IgD-negative memory B cell (primary cell): ENCODE measurements around the gene HECA. TPM values are rescaled to one million over a fixed set of nuclear protein-coding genes. Genes with fewer than 3 reads are reported as not detected.
"Not testable (repeated sequence)": the region's sequence is repeated elsewhere in the genome, so short reads cannot be mapped to it uniquely, and the experiment has no call there.

Experiments
- H3K27ac Mint-ChIP-seq, 3 donors: one replicate each; pipeline ENCODE4 v1.8.0; 2020 to 2022; ENCODE audit warnings: mild to moderate bottlenecking in 3 of 3, mixed read lengths in 3 of 3, moderate library complexity in 1 of 3
- H3K27me3 Mint-ChIP-seq: one replicate; pipeline ENCODE4 v1.8.0; 2021; ENCODE audit warnings: mixed read lengths
- H3K36me3 Mint-ChIP-seq: one replicate; pipeline ENCODE4 v1.8.0; 2020; ENCODE audit warnings: mild to moderate bottlenecking, mixed read lengths
- H3K4me1 Mint-ChIP-seq, 3 donors: one replicate each; pipeline ENCODE4 v1.8.0; 2020 to 2022; ENCODE audit warnings: mixed read lengths in 3 of 3, mild to moderate bottlenecking in 1 of 3
- H3K4me3 Mint-ChIP-seq, 4 donors: one replicate each; pipeline ENCODE4 v1.8.0; 2020 to 2022; ENCODE audit warnings: mild to moderate bottlenecking in 4 of 4, mixed read lengths in 4 of 4, moderate library complexity in 3 of 4
- H3K9me3 Mint-ChIP-seq, 3 donors: one replicate each; pipeline ENCODE4 v1.8.0; 2020 to 2021; ENCODE audit warnings: mixed read lengths in 3 of 3, mild to moderate bottlenecking in 1 of 3
- polyA plus RNA-seq: library from polyadenylated mRNA; unstranded; fragments of 300-500 nt; fragmentation: Illumina TruSeq; gene quantifications from one replicate; pipeline ENCODE4 v1.2.3, GENCODE V29; 2021

Gene HECA
- polyA plus RNA-seq, 1 donor from 2014 or later: 5.1 TPM

DNA sequence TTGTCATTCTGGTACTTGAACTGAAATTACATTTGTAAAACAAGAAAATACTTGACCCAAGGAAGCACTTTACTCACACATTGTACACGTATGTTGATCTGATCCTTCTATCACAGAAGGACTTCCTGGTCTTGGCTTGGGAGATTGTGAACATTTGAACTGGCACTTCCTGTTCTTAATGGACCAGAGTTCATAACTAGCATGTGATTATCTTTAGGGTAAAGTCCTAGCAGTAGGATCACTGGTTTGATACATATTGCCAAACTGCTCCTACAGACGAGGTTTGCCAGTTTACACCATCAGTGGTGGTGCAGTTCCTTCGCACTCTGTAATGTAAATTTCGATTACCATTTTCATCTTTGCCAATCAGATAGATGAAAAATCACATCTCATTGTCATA is 12.7 kb downstream of the HECA start:
- Mint-ChIP-seq H3K27me3 (no peaks in the 10 kb centered on the region), H3K4me3 (peak overlapping the region in 2 of 4 donors; percentile 9 to 73), H3K27ac (no peak overlapping the region), H3K9me3 (no peaks in the 10 kb centered on the region), H3K36me3 (peaks cover 2% of the 10 kb centered on the region), H3K4me1 (peaks cover 87 to 91% (median 87%) of the 10 kb centered on the region in 3 donors)

- no peaks in the 10 kb centered on the region for H3K27me3 Mint-ChIP-seq
- peaks cover 78 to 83% (median 79%) of the 10 kb centered on the region in 3 donors for H3K4me1 Mint-ChIP-seq
- no peaks in the 10 kb centered on the region for H3K9me3 Mint-ChIP-seq
- H3K36me3 Mint-ChIP-seq: peaks cover 2% of the 10 kb centered on the region
- H3K4me3 Mint-ChIP-seq: peak overlapping the region in 3 of 4 donors; percentile 28 to 58 (median 56)
- H3K27ac Mint-ChIP-seq: peak overlapping the region in 2 of 3 donors; percentile 0 to 67
These were observed 13.8 kb downstream of the HECA start for GRCh38 chr6:139148557-139149235.

DNA sequence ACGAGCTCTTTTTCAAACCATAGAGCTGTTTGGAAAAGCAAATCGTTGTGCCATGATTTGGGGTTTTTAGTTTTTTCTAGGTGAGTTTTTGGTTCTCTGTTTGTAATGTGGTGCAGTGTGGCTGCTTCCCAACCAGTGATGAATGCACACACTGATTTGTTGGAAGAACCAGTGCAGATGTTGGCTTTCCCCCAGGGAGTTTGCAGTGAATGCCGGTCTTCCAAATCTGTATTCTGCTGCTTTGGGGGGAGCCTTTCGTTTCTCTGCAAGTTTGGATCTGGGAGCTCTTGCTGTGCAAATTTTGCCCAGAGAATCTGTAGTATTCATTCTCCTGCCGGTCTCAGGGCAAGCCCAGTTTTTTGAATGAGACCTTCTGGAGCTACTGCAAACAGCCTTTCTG is 14.5 kb downstream of the HECA start:
- peaks cover 2% of the 10 kb centered on the region for H3K36me3 Mint-ChIP-seq
- H3K4me3 Mint-ChIP-seq: peak overlapping the region in 3 of 4 donors; percentile 3 to 79 (median 58)
- no peak overlapping the region for H3K27ac Mint-ChIP-seq
- H3K4me1 Mint-ChIP-seq: peaks cover 73 to 84% (median 77%) of the 10 kb centered on the region in 3 donors
- H3K9me3 Mint-ChIP-seq: no peaks in the 10 kb centered on the region
- H3K27me3 Mint-ChIP-seq: no peaks in the 10 kb centered on the region

DNA sequence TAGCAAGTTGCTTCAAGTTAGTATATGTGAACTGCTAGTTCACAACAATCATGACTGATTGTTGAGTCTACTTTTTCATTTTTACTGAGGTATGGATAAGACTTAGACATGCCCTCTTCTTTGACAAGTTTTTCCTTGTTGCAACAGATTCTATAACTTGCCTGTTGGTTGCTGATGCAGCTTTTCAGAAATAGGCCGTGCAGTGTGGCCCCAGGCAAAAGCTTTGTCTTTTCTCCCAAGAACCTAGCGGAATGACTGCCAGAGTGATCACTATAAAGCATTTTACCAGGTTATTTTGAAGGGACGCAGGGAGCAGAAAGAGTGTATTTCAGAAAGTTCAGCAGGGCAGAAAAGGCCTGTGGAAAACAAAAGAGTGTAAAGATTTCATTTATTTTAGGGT is 16.0 kb downstream of the HECA start:
- Mint-ChIP-seq H3K4me1 (peaks cover 64 to 80% (median 75%) of the 10 kb centered on the region in 3 donors), H3K27me3 (no peaks in the 10 kb centered on the region), H3K27ac (peak overlapping the region in 1 of 3 donors; percentile 73), H3K4me3 (no peak overlapping the region), H3K36me3 (peaks cover 2% of the 10 kb centered on the region), H3K9me3 (no peaks in the 10 kb centered on the region)

DNA sequence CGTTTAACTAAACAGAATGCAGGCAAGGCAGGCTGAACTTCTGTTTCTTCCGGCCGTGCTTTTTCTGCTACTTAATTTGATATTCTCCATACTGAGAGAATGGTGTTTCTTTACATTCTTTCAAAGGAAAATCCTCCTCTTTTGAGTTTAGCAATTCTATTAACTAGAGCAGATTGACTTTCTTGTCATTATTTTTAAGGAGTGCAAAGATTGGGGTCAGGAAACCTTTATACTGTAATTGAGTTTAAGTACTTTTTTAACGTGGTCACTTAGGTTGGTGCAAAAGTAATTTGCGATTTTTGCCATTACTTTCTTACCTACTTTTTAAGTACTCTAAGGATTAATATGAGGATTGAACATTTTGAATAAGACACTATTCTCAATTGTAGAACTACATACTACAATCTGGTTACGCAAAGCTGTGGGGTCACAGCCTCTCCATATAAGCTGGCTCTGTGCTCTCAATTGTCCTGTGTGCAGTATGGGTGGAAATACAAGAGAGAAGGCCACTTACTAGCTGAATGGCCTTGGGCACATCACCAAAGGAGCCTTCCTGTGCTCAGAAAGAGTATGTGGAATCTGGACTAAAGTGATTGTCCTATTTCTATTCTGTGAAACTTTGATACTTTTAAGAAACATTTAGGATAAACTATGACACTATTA is 16.7 kb downstream of the HECA start:
- H3K36me3 Mint-ChIP-seq: peaks cover 2% of the 10 kb centered on the region
- H3K27ac Mint-ChIP-seq: peak overlapping the region in 1 of 3 donors; percentile 73
- H3K9me3 Mint-ChIP-seq: no peaks in the 10 kb centered on the region
- H3K27me3 Mint-ChIP-seq: no peaks in the 10 kb centered on the region
- H3K4me3 Mint-ChIP-seq: peak overlapping the region in 2 of 4 donors; percentile 9 to 23
- peaks cover 62 to 77% (median 71%) of the 10 kb centered on the region in 3 donors for H3K4me1 Mint-ChIP-seq

DNA sequence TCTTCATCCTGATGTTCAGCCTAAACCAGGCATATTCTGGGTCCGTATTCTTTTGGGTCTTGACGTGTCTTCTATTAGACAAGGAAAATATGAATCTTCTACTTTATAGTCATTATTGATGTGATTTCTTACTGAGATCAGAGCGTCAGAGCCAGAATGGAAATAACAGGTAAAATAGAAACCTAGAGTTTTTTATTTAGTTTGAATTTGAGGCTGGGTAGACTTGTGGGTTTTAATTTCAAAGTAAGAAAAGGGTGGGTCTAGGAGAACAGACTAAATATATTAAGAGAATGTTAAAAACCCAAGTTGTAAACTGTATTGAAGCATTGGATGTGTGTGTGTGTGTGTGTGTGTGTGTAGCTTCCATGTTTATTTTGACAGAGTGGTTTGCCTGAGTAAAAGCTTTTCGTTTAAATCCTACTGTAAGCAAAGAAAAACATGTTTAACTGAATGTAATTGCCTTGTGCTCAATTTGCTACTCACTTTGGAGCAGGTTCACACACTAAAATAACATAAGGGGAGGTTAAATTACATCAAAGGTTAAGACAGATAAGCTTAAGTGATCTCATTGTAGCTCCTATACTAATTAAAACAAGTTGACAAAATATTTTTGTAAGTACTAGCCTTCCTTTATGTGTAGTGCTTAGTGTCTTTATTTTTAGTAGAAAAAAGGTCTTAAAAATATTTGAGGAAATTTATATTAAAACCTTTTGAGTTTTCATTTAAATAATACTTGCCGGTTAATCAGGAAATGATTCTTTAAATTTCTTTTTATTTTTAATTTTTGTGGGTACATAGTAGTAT is 17.4 kb downstream of the HECA start:
- Mint-ChIP-seq H3K9me3 (no peaks in the 10 kb centered on the region), H3K4me1 (peaks cover 59 to 73% (median 70%) of the 10 kb centered on the region in 3 donors), H3K4me3 (peak overlapping the region in 1 of 4 donors; percentile 9), H3K27me3 (no peaks in the 10 kb centered on the region), H3K27ac (peak overlapping the region in 1 of 3 donors; percentile 13), H3K36me3 (peaks cover 4% of the 10 kb centered on the region)

GRCh38 chr6:139152892-139153271 is 18.0 kb downstream of the HECA start:
- no peaks in the 10 kb centered on the region for H3K27me3 Mint-ChIP-seq
- no peaks in the 10 kb centered on the region for H3K9me3 Mint-ChIP-seq
- H3K36me3 Mint-ChIP-seq: peaks cover 7% of the 10 kb centered on the region
- H3K4me1 Mint-ChIP-seq: peaks cover 60 to 72% (median 70%) of the 10 kb centered on the region in 3 donors
- no peak overlapping the region for H3K27ac Mint-ChIP-seq
- H3K4me3 Mint-ChIP-seq: no peak overlapping the region

GRCh38 chr6:139153855-139154254 is 19.0 kb downstream of the HECA start:
- H3K4me3 Mint-ChIP-seq: no peak overlapping the region
- peaks cover 5% of the 10 kb centered on the region for H3K36me3 Mint-ChIP-seq
- H3K27me3 Mint-ChIP-seq: no peaks in the 10 kb centered on the region
- no peaks in the 10 kb centered on the region for H3K9me3 Mint-ChIP-seq
- H3K4me1 Mint-ChIP-seq: peaks cover 50 to 64% (median 61%) of the 10 kb centered on the region in 3 donors
- peak overlapping the region in 1 of 3 donors; percentile 88 for H3K27ac Mint-ChIP-seq

GRCh38 chr6:139154881-139155547 is 20.1 kb downstream of the HECA start:
- H3K4me3 Mint-ChIP-seq: no peak overlapping the region
- peaks cover 45 to 60% (median 55%) of the 10 kb centered on the region in 3 donors for H3K4me1 Mint-ChIP-seq
- peaks cover 5% of the 10 kb centered on the region for H3K36me3 Mint-ChIP-seq
- H3K27me3 Mint-ChIP-seq: no peaks in the 10 kb centered on the region
- no peaks in the 10 kb centered on the region for H3K9me3 Mint-ChIP-seq
- H3K27ac Mint-ChIP-seq: peak overlapping the region; percentile 11 to 63 (median 39)

GRCh38 chr6:139156102-139156501 is 21.2 kb downstream of the HECA start:
- Mint-ChIP-seq H3K9me3 (no peaks in the 10 kb centered on the region), H3K4me1 (peaks cover 45 to 65% (median 58%) of the 10 kb centered on the region in 3 donors), H3K36me3 (peaks cover 5% of the 10 kb centered on the region), H3K27ac (no peak overlapping the region), H3K27me3 (no peaks in the 10 kb centered on the region), H3K4me3 (no peak overlapping the region)

- Mint-ChIP-seq H3K4me3 (no peak overlapping the region), H3K27ac (peak overlapping the region in 1 of 3 donors; percentile 78), H3K9me3 (no peaks in the 10 kb centered on the region), H3K4me1 (peaks cover 44 to 65% (median 58%) of the 10 kb centered on the region in 3 donors), H3K27me3 (no peaks in the 10 kb centered on the region), H3K36me3 (peaks cover 5% of the 10 kb centered on the region)
These were observed 21.7 kb downstream of the HECA start for GRCh38 chr6:139156551-139156950.

- not testable (repeated sequence) for H3K27me3 Mint-ChIP-seq, H3K36me3 Mint-ChIP-seq, H3K27ac Mint-ChIP-seq, H3K9me3 Mint-ChIP-seq, H3K4me3 Mint-ChIP-seq
- H3K4me1 Mint-ChIP-seq: peaks cover 45 to 65% (median 58%) of the 10 kb centered on the region in 3 donors
These were observed 22.2 kb downstream of the HECA start for GRCh38 chr6:139157086-139157485.

DNA sequence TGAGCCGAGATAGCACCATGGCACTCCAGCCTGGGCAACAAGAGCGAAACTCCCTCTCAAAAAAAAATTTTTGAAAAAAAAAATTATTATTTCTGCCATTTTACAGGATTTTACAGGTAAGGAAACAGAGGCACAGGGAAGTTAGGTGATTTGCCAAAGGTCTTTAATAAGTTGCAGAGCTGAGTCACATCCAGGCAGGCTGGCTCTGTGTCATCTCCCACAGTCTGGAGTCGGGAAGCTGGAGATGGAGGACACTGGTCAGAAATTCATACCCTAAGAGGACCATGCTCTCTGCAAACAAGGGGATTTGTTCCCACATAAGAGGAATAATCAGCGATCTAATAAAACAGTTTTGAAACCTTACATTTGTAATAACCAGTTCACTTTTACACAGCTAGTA is 24.1 kb downstream of the HECA start:
- Mint-ChIP-seq H3K27ac (peak overlapping the region in 1 of 3 donors; percentile 61), H3K9me3 (no peaks in the 10 kb centered on the region), H3K4me3 (no peak overlapping the region), H3K27me3 (no peaks in the 10 kb centered on the region), H3K4me1 (peaks cover 50 to 75% (median 62%) of the 10 kb centered on the region in 3 donors), H3K36me3 (peaks cover 5% of the 10 kb centered on the region)

- Mint-ChIP-seq H3K27me3 (no peaks in the 10 kb centered on the region), H3K4me3 (peak overlapping the region in 3 of 4 donors; percentile 21 to 55 (median 30)), H3K4me1 (peaks cover 51 to 75% (median 63%) of the 10 kb centered on the region in 3 donors), H3K9me3 (no peaks in the 10 kb centered on the region), H3K36me3 (peaks cover 5% of the 10 kb centered on the region), H3K27ac (peak overlapping the region; percentile 46 to 94 (median 93))
These were observed 26.3 kb downstream of the HECA start for GRCh38 chr6:139161169-139161568.
